Stimulated activated CD8-positive, alpha-beta memory T cell treated with anti-CD3 and anti-CD28 coated beads, Interleukin-12 subunit alpha, Interleukin-12 subunit beta, amount 100 ng/mL, for 1 hour (primary cell): ENCODE results near the gene SLC10A1.

ENCODE experiments used
- DNase-seq: peaks from one replicate; pipeline ENCODE4 v3.0.0-alpha.2; 2020; ENCODE audit warnings: low read depth

SLC10A1 gene

DNA sequence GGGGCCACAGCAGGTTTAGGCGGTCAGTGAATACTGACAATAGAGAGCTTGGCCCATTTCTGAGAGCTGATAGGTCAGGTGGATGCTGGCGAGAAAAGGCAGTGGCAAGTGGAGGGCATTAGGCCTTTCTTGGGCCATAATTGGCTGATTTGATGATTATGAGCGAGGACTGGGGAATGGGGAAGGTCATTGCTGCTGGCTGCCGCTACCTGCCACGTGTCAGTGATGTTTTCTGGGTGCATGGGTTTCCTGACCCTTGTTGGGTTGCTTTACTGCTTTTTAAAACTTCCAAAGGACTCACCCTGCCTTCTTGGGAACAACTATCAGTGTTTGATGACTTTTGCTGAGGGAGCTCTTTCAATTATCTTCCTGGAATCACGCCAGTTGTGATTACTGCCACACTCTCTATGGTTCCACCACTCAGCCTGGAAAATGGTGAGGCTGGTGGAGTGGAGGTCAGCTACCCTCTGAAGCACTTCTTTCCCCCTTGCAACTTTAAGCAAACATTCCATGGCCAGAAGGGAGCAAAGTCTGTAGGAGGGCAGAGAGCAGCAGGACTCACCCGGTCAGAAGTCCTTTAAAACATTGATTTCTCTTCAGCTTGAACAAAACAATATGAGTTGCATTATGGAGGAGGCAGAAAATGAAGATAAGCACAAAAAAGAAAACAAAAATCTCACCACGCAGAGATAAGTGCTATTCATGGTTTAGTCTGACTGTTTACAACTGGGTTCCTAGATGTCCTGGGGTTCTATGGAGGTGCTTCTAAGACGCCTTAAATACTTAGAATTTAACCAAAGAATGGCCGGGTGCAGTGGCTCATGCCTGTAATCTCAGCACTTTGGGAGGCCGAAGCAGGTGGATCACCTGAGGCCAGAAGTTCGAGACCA is 12.1 kb upstream of the SLC10A1 start:
- DNase-seq: no peak

DNA sequence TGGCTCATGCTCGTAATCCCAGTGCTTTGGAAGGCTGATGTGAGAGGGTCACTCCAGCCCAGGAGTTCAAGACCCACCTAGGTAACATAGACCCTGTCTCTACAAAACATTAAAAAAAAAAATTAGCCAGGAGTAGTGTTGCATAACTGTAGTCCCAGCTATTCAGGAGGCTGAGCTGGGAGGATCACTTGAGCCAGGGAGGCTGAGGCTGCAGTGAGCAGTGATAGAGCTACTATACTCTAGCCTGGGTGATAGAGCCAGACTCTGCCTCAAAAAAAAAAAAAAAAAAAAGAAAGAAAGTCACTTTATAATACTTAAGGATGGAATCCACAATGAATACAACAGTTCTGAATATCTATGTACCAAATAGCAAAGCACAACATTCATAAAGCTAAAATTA is 10.2 kb upstream of the SLC10A1 start:
- no peak for DNase-seq

DNA sequence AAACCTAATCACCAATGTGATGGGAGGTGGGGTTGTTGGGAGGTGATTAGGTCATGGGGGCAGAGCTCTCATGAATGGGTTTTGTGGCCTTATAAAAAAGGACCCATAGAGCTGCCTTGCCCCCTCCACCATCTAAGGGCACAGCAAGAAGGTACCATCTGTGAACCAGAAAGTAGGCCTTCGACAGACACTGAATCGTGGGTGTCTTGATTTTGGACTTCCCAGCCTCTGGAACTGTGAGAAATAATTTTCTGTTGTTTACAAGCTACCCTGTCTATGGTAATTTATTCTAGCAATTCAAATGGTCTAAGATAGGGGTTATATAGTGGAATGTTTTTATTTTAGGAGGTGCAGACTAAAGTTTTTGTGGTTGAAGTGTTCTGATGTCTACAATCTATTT is 7.9 kb upstream of the SLC10A1 start:
- DNase-seq: no peak

DNA sequence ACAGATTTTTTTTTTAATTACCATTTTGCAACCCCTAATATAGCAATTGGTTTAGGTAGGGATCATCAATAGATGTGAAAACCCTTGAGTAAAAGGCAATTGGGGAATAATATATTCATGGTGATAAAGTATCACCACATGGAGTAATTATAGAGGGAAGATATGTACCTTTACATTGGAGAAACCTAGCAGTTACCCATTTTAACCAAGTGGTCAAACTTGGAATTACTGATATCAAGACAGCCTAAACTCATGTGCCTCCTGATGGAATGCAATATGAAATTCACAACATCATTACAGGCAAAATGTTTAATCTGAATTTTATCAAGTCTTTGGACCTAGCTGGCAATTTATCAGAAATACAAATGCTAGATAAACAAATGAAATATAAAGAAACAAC is 6.7 kb upstream of the SLC10A1 start:
- no peak for DNase-seq

DNA sequence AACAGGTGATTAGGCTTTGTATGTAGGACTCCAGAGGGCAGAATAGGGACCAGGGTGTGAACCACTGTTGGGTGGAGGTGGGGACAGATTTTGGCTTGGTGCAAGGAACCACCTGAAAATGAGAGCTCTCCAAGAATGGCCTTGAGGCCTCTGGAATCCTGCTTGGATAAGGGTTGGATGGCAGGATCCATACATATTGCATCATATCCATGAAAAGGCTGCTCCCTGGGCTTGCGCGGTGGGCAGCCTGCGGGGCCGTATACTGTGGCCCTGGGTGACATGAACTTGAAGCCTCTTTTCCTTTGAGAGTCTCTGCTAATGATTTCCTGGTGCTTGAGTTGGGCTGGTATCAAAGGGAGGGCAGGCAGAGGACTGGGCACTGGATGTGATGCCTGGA is 1.3 kb upstream of the SLC10A1 start:
- DNase-seq: no peak

DNA sequence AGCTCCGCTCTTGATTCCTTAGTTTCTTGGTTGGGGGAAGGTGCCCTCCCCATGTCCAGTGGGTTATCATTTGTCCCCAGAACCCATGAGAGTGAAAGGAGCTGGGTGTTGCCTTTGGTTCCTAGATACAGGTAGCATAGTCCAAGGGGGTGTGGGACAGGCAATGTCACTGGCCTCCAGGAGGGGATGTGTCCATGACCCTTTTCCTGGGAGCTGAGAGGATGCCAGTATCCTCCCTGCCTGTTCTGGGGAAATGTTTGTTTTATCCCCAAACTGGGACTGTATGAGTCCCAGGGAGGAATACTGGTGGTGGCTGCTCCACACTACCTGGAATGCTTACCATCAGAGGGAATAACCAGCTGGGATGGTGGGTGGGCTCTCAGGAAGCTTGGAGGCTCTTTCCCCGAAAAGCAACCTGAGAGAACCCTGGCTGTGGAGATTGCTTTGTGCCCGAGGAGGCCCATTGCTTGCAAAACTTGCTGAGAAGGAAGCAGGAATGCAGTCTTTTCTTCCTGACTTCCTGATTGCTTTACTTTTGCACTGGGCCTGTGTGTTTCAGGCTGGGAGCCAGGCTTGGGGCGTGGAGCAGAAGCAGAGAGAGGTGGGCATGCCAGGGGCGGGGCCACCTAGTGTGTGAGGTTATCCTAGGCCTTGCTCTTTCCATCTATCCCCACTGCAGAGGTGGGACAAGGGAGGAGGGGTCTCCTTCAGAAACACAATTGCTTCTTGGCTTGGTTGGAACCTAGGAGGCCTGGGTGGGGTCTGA is 715 bp upstream of the SLC10A1 start:
- no peak for DNase-seq

DNA sequence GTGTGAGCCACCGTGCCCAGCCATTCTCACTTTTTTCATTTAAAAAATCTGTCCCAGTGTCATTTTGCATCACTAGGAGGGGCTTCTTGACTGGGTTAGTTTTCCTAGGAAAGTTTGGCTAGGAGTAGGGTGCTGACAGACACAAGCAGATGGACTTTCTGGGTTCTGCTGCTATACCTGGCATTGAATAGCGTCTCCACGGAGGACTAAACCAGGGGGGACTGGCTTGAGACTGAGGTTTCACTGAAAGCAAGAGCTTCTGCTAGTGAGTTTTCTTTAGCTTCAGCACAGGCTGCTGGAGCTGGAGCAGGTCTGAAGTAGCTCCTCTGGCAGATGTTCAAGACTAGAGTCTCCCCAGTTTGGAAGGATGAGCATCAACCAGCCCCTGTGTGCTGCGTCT is 1.4 kb downstream of the SLC10A1 start:
- no peak for DNase-seq

DNA sequence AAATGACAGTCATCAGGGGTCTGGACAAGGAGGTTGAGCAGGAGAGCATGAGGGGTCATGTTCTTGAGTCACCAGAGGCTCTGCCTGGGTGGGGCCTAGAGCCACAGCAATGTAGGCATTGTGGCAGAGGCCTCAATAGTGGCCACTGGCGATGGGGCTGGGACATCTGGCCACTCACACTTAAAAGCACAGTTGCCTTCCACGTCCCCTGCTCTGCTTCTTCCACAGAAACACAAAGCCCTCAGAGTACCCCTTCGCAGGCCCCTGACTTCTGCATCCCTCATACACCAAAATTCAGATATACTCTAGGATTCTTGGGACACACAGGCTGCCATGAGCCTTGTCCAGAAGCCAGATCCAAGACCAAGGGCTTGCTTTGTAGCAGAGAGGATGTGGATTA is 2.2 kb downstream of the SLC10A1 start:
- DNase-seq: no peak

DNA sequence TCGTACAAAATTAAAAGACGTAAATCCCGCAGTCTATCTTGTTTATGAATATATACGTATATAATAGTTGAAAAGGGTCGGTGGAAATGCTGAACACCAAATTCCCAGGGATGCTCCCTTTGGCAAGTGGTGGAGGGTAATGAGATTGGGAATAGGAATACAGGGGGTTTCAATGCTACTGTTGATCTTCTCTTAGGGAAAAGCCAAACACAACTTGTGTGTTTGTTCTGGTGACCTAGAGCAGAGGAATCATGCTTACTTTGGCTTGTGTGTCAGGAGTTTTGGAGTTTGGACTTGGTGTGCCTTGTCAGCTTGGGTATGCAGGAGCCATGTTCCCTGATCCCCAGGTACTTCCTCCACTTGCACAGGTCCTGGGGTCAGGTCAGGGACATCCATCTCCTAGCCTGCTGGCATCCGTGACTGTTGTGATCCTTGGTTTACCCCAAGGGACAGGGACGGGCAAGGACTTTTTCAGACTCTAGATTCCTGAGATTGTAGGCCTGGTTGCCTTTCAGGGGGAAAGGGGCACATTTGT is 4.1 kb downstream of the SLC10A1 start:
- DNase-seq: no peak

DNA sequence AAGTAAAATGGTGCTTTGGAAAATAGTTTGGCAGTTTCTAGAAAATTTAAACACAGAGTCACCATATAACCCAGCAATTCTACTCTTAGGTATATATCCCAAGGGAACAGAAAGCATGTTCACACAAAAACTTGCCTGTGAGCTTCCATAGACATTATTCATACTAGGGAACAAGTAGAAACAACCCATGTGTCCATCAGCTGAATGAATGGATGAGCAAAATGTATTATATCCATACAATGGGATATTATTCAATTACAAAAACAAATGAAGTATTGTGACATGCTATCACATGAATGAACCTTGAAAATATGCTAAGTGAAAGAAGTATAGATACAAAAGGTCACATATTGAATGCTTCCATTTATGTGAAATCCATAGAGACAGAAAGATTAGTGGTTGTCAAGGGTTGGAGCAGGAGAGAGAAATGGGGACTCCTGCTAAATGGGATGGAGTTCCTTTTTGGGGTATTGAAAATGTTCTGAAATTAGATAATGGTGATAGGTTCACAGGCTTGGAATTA is 7.9 kb downstream of the SLC10A1 start:
- no peak for DNase-seq

DNA sequence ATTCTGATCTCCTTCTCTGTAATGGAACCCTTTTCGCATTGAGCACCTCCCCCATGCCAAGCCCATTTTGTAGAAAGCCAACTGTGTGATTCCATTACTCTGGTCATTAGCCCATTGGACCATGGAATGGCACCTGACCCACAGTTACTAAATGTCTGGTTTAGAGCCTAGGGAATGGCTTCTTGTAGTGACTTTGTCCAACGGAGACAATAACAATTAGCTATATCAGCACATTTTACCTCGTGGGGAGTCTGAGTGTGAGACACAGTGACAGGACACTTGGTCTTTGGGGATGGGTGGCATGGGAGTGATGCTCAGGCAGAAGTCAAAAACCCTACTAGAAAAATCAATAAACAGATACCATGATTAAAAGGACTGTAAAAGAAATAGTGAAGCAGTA is 10.4 kb downstream of the SLC10A1 start:
- no peak for DNase-seq

DNA sequence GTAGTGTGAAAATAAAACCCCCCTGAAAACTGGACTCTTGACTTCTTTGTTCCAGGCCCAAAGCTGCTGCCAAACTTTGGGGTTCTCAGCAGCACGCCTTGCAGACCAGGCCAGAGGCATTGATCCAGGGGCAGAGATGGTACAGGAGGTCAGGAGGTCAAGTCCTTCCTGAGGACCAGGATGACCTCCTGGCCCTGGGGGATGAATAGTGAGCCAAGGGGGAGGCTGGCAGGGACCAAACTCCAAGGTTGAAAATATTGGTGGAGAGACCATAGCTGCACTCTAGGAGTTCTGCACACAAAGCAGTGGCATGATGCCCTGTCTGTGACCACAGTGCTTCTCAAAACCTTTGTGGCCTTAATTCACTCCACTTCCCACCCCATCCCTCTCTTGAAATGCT is 12.1 kb downstream of the SLC10A1 start:
- DNase-seq: no peak

DNA sequence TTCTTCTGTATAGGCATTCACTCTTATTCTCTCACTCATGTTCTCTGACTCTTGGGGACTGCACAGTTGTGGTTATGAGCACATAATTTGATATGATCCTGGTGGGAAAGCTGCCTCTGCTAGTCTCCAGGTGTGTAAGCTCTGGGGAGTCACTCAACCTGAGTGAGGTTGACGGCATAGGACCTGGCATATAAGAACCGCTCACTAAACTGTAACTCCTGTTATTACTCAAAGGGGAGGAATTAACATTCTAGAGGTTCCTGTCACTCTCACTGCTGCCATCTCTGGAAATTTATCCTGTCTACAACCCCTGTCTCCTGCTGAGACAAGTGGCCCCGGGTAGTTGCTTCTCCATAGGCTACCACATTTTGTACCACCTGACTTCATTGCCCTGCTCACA is 16.1 kb downstream of the SLC10A1 start:
- no peak for DNase-seq

DNA sequence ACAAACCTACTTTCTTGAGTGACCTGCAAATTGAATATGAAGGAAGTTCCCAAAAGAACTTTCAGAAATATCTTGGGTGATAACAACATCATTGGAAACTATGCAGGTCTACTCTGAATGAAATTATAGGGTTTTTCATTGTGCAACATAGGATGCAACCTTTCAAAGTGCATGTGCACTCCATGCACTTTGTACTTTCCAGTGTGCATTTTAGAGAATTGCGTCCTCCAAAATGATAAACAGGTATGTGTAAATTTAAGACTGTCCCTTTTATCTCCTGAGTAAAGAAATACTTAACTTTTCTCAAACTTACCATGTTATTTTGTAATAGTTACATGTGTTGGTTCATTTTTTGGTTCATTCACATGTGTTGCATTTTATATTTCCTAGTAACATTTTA is 16.9 kb downstream of the SLC10A1 start:
- DNase-seq: no peak

DNA sequence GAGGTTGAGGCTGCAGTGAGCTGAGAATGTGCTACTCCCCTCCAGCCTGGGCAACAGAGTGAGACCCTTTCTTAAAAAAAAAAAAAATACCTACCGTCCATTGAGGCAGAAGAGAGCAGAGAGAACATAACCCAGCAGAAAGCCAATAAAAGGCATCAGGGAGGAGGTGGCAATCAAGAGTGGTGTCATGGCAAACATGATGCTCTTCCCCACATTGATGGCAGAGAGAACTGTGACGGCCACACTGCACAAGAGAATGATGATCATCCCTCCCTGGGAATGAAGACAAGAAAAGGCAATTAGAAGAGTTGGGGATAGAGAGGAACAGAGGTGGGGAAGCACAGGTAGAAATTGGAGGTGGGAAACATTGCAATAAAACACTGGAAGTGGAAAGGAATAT is 18.0 kb downstream of the SLC10A1 start:
- no peak for DNase-seq

DNA sequence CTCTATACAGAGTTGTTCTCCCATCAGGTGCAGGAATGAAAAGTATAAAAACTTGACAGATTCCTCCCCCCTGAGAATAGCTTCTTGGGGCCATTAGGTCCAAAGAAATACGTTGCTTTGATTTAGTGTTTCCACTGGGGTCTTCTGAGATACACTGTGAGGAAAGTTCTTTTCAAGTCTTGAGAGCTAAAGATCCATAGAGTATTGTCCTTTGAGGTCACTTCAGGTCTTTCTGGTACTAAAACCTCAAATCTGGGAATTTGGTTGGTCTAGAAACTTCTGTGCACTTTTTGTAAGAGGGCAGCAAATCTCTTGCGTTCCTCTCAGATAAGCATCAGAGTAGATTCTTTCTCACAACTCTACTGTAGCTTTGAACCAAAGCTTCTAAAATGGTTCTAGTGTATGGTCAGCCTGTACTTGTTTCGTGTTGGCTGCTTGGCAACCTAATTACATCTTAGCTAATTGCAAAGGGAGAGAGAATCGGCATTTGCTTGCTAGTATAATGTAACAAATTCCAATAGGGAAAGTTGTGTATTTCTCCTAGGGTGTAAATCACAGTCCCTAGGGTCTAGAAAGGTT is 20.1 kb downstream of the SLC10A1 start:
- no peak for DNase-seq

DNA sequence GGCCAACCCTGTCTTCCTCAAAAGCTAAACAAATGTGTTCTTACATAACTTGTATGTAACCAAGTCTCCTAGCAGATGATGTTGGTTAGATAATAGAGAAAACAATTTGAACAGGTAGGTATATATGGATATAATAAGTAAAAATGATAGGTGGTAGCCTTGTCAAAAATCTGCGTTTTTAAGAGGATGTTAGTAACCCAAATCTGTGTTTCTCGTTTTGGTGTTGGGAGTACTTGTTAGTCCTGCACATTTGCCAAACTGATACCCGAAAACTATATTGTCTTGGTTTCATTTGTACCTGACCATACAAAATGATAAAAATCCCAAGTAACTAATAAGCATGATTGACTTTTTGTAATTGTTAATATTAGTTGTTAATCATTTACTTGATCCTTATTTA is 22.0 kb downstream of the SLC10A1 start:
- no peak for DNase-seq

DNA sequence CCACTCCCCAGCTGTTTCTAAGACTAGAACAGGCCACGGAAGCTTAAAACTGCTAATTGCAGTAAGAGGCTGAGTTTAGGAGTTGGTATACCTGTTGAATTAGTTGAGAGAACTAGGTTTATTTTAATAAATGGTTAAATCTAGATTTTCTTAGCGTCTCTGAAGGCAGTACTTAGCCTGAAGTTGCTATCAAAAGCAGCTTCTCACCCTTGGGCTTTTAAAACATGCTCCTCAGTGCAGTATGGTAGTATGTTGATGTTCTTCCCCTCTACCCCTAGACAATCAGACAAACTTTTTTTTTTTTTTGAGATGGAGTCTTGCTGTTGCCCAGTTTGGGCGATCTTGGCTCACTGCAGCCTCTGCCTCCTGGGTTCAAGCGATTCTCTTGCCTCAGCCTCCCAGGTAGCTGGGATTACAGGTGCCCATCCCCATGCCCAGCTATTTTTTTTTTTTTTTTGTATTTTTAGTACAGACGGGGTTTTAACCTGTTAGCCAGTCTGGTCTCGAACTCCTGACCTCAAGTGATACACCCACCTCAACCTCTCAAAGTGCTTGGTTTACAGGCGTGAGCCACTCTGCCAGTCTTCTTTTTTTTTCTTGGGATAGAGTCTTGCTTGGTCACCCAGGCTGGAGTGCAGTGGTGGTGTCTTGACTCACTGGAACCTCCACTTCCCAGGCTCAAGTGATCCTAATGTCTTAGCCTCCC is 23.3 kb downstream of the SLC10A1 start:
- no peak for DNase-seq

DNA sequence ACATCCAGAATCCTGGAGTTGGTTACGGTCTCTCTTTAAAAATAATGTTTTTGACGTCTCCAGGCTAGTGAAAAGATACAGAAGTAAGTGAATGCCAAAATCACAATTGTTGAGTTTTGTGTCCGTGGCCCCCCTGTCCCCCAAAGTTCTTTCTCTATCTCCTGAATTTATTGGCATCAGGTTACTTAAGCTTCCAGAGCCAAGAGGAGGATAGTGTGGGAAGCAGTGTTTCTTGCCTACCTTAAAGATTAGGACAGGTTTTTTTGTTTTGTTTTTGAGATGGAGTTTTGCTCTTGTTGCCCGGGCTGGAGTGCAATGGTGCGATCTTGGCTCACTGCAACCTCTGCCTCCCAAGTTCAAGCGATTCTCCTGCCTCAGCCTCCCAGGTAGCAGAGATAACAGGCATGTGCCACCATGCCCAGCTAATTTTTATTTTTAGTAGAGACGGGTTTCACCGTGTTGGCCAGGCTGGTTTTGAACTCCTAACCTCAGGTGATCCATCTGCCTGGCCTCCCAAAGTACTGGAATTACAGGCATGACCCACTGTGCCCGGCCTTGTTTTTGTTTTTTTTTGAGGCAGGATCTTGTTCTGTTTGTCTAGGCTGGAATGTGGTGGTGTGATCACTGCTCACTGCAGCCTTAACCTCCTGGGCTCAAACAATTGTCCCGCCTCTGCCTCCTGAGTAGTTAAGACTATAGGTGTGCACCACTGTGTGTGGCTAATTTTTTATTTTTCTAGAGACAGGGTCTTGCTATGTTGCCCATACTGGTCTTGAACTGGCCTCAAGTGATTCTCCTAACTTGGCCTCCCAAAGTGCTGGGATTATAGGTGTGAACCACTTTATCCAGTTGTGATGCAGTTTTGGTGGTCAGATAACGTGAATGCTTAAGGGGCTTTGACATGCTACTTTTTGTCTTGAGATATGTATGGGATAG is 24.7 kb downstream of the SLC10A1 start:
- DNase-seq: no peak

DNA sequence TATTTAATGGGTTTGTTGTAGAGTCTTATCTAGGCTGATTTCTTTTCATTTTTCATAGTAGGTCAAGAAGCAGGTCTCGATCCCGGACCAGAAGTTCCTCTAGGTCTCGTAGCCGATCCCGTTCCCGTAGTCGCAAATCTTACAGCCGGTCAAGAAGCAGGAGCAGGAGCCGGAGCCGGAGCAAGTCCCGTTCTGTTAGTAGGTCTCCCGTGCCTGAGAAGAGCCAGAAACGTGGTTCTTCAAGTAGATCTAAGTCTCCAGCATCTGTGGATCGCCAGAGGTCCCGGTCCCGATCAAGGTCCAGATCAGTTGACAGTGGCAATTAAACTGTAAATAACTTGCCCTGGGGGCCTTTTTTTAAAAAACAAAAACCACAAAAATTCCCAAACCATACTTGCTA is 25.9 kb downstream of the SLC10A1 start:
- no peak for DNase-seq

DNA sequence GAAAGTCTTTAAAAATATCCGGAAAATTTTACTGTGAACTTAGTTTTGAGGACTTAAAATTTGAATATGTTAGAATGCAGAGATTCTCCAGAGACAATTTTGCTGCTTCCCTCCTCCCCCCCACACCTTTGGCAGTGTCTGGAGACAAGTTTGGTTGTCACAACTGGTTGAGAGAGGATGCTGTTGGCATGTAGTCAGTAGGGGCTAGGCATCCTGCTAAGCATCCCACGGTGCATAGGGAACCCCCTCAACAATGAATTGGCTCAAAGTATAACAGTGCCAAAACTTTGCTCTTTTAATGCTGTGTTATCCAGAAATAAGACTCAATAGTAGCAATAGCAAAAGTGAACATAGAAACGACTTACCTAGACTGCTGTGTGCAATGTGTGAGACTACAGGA is 26.5 kb downstream of the SLC10A1 start:
- DNase-seq: no peak
